SK-N-SH (cell line): ENCODE measurements around the gene KRT75.

Experiments used
- POLR2AphosphoS5 ChIP-seq: IDR thresholded peaks from 2 replicates; pipeline ENCODE4 v1.6.1; 2012; ENCODE audit warnings: low read depth, low read length
- SMC3 ChIP-seq: IDR thresholded peaks from 2 replicates; pipeline ENCODE4 v1.6.1; 2012; ENCODE audit warnings: low read depth, low read length, improper control_type of control experiment

DNA sequence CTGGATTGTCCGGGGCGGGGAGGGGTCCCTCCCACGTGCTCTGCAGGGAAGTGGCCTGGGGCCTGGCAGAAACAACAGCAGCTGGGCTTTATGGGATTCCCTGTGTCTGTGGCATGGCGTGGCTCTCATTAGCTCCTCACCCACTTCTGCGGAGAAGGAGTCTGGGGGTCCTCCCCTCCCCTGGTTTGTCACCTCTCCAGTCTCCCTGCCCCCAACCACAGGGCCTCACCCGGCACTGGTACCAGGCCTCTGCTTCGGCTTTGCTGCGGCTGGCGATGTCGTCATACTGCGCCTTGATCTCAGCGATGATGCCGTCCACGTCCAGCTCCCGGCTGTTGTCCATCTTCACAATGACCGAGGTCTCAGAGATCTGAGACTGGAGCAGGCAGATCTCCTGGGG is 34.4 kb downstream of the KRT75 start:
- TF ChIP-seq POLR2AphosphoS5 = no peak
- TF ChIP-seq SMC3 = no peak
